Spleen (tissue), 11 donors: ENCODE measurements around the gene TMEM127. TPM values are rescaled to one million over a fixed set of nuclear protein-coding genes. Genes with fewer than 3 reads are reported as not detected.

ENCODE experiments used
- DNase-seq: peaks from one replicate; pipeline ENCODE4 v3.0.0-alpha.2; 2020
- H3K27ac ChIP-seq, 8 donors: fragments of 200-600 bp; sonication (generic) in 7 of 8; 1 replicate in 4 of 8; 2 replicates in 4 of 8; pipeline versions ENCODE4 v1.5.0 to v1.8.0; 2016 to 2021; ENCODE audit warnings: inconsistent platforms in 4 of 8, mild to moderate bottlenecking in 4 of 8, moderate library complexity in 1 of 8
- H3K27me3 ChIP-seq, 7 donors: fragments of 200-600 bp; sonication (generic) in 6 of 7; replicated peaks in 1 of 7; 1 replicate in 4 of 7; 2 replicates in 3 of 7; pipeline versions ENCODE4 v1.5.0 to v1.8.0; 2016 to 2021; ENCODE audit warnings: inconsistent platforms in 3 of 7, mild to moderate bottlenecking in 1 of 7
- H3K36me3 ChIP-seq, 6 donors: fragments of 200-600 bp; sonication (generic) in 5 of 6; 1 replicate in 4 of 6; 2 replicates in 2 of 6; pipeline versions ENCODE4 v1.5.0 to v1.8.0; 2016 to 2021; ENCODE audit warnings: inconsistent platforms in 2 of 6
- H3K4me1 ChIP-seq, 6 donors: fragments of 200-600 bp; sonication (generic) in 5 of 6; 1 replicate in 3 of 6; 2 replicates in 3 of 6; pipeline versions ENCODE4 v1.5.0 to v1.8.0; 2016 to 2021; ENCODE audit warnings: inconsistent platforms in 3 of 6
- H3K4me3 ChIP-seq, 8 donors: fragments of 200-600 bp; sonication (generic) in 7 of 8; 1 replicate in 4 of 8; 2 replicates in 4 of 8; pipeline versions ENCODE4 v1.5.0 to v1.8.0; 2016 to 2021; ENCODE audit warnings: inconsistent platforms in 4 of 8, mild to moderate bottlenecking in 4 of 8, moderate library complexity in 2 of 8
- H3K9me3 ChIP-seq, 8 donors: fragments of 200-600 bp; sonication (generic) in 7 of 8; 1 replicate in 4 of 8; 2 replicates in 4 of 8; pipeline versions ENCODE4 v1.5.0 to v1.8.0; 2016 to 2021; ENCODE audit warnings: inconsistent platforms in 4 of 8
- CTCF ChIP-seq, 11 experiments: fragments of 200-600 bp in 7 of 11; fragments of 450-650 bp in 4 of 11; sonication (generic) in 4 of 11; IDR thresholded peaks in 8 of 11; conservative IDR thresholded peaks in 3 of 11; 1 replicate in 7 of 11; 2 replicates in 4 of 11; pipeline versions ENCODE4 v1.4.0 to v1.8.0; 2016 to 2021; ENCODE audit warnings: antibody characterized with exemption in 11 of 11, inconsistent platforms in 4 of 11, mild to moderate bottlenecking in 1 of 11
- POLR2A ChIP-seq, 3 donors: fragments of 450-650 bp; IDR thresholded peaks; one replicate each; pipeline ENCODE4 v1.5.1; 2017; ENCODE audit warnings: antibody characterized with exemption in 3 of 3, mild to moderate bottlenecking in 1 of 3
- POLR2AphosphoS5 ChIP-seq, 3 donors: sonication (generic); formaldehyde crosslinking; IDR thresholded peaks; one replicate each; pipeline ENCODE4 v1.5.1; 2017; ENCODE audit warnings: antibody characterized with exemption in 3 of 3
- WGBS, 5 donors: extraction: QIAGEN DNeasy Blood & Tissue Kit in 3 of 5; methylation state at CpG; one replicate each; pipeline versions ENCODE4 v1.1.5 to v1.1.7; 2013 to 2018; 5-methylcytosine and 5-hydroxymethylcytosine counted together
- intact Hi-C: fragments of 100-400 bp; cut with DNase I; formaldehyde crosslinking; loops from one replicate; pipeline ENCODE4 v1.15.0; 2023; ENCODE audit warnings: low total_unique reads
- polyA plus RNA-seq, 3 donors: library from polyadenylated mRNA; stranded (reverse); fragments of 200-250 nt; gene quantifications; one replicate each; pipeline ENCODE4 v1.2.1, GENCODE V29; 2013
- total RNA-seq, 7 donors: library from RNA; depleted of rRNA in 3 of 7; stranded (reverse); fragments of >200 nt in 3 of 7; fragmentation: NEBNext Ultra II Directional in 4 of 7; extraction: Animal tissue kit (Norgen Biotek cat#: 25700) in 4 of 7; gene quantifications; one replicate each; pipeline versions ENCODE4 v1.1.0 to v1.2.1, GENCODE V29; 2016 to 2021
- donor health status: healthy with polysubstance abuse.
- donor health status: DM: no; HTN: no; CAD: no; lungs with moderate emphysema.
- donor health status: DM: no; HTN: no; CAD: no.
- donor health status: Bipolar disorder and iron deficiency.
- donor health status: healthy.
- donor health status: DM: no; HTN: no; CAD: no.
- donor health status: DM: yes; HTN: yes; CAD: no.

TMEM127 gene
- total and polyA plus RNA-seq, 10 donors: 7.5 to 83.3 (median 65.1) TPM

GRCh38 chr2:96240341-96241038 lies 25.3 kb downstream of the TMEM127 start:
- no peaks in the 10 kb centered on the region for H3K9me3 ChIP-seq
- H3K4me1 ChIP-seq: peaks cover 11 to 53% (median 37%) of the 10 kb centered on the region in 6 donors
- WGBS, 5 donors: 90 to 96% (median 95%) methylated on average over 7 to 9 of the region's 9 CpGs
- H3K36me3 ChIP-seq: peaks cover 0 to 19% (median 0%) of the 10 kb centered on the region in 6 donors
- no peak for TF ChIP-seq POLR2A (IDR thresholded peaks at IDR 0.05)
- no peak for TF ChIP-seq CTCF (IDR thresholded peaks at IDR 0.05 in 8 of 11, conservative IDR thresholded peaks at IDR 0.05 in 3 of 11)
- TF ChIP-seq POLR2AphosphoS5 (IDR thresholded peaks at IDR 0.05): no peak
- no peaks in the 10 kb centered on the region for H3K27me3 ChIP-seq
- peak overlapping the region in 7 of 8 donors; percentile 92 to 99 (median 96) for H3K27ac ChIP-seq
- intact Hi-C loops: no loop called here
- no peak for DNase-seq
- H3K4me3 ChIP-seq: peak overlapping the region in 1 of 8 donors; percentile 57

DNA sequence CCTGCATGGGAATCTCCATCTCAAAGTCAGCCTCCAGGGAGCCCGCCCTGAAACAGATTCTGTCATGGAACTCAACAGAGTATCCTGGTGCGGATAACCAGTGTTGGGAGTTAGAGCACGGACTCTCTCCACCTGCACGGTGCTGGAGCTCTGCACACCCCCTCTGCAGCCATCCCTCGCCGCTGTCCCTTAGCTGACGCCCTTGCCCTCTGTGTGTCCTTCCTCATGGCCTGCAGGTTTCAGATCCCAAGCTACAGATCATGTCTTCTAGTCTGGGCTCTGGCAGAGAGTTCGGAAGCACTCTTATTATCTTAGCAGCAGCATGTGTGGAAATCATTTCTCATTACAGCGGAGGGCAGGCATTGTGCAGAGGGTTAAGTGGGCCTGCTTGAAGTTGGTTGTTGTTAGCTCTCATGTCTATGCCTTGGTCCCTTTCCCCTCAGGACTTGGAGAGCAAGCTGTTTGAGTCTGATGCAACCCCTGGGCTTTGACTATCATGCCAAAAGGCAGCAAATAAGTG lies 26.0 kb downstream of the TMEM127 start:
- WGBS, 5 donors: 94 to 97% (median 95%) methylated on average over 9 of the region's 9 CpGs
- TF ChIP-seq POLR2A (IDR thresholded peaks at IDR 0.05): no peak
- no peak for TF ChIP-seq CTCF (IDR thresholded peaks at IDR 0.05 in 8 of 11, conservative IDR thresholded peaks at IDR 0.05 in 3 of 11)
- no peak for TF ChIP-seq POLR2AphosphoS5 (IDR thresholded peaks at IDR 0.05)
- Histone ChIP-seq H3K27ac (no peak overlapping the region), H3K36me3 (peaks cover 0 to 19% (median 0%) of the 10 kb centered on the region in 6 donors), H3K4me1 (peaks cover 8 to 47% (median 31%) of the 10 kb centered on the region in 6 donors), H3K27me3 (no peaks in the 10 kb centered on the region), H3K4me3 (no peak overlapping the region), H3K9me3 (no peaks in the 10 kb centered on the region)
- intact Hi-C loops: no loop called here
- no peak for DNase-seq

GRCh38 chr2:96239091-96239490 lies 26.7 kb downstream of the TMEM127 start:
- peaks cover 8 to 47% (median 34%) of the 10 kb centered on the region in 6 donors for H3K4me1 ChIP-seq
- 88 to 93% (median 90%) methylated on average over 3 of the region's 3 CpGs for WGBS, 5 donors
- H3K36me3 ChIP-seq: peaks cover 0 to 19% (median 0%) of the 10 kb centered on the region in 6 donors
- intact Hi-C loops: no loop called here
- TF ChIP-seq POLR2AphosphoS5 (IDR thresholded peaks at IDR 0.05) (no peak), CTCF (IDR thresholded peaks at IDR 0.05 in 8 of 11, conservative IDR thresholded peaks at IDR 0.05 in 3 of 11) (no peak), POLR2A (IDR thresholded peaks at IDR 0.05) (no peak)
- no peak overlapping the region for H3K27ac ChIP-seq
- DNase-seq: no peak
- no peak overlapping the region for H3K4me3 ChIP-seq
- H3K9me3 ChIP-seq: no peaks in the 10 kb centered on the region
- H3K27me3 ChIP-seq: no peaks in the 10 kb centered on the region

DNA sequence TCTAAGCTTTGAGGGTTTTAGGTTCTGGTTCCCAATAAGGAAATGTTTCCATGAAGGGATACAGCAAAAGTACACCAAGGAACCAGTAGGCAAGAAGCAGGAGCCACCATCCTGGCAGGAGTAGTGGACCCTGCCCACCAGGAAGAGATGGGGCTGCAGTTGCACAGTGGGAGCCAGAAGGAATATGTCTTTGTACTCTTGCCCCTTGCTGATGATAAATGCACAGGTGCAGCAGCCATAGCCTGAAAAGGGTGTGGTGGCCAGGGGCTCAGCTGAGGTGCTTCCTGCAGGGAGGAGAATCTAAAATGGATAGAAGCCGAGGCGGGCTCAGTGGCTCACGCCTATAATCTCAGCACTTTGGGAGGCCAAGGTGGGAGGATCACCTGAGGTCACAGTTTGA lies 27.5 kb downstream of the TMEM127 start:
- no peak for DNase-seq
- intact Hi-C loops: no loop called here
- 94 to 98% (median 96%) methylated on average over 3 of the region's 3 CpGs for WGBS, 5 donors
- H3K36me3 ChIP-seq: peaks cover 0 to 19% (median 0%) of the 10 kb centered on the region in 6 donors
- H3K4me3 ChIP-seq: no peak overlapping the region
- H3K9me3 ChIP-seq: no peaks in the 10 kb centered on the region
- TF ChIP-seq POLR2AphosphoS5 (IDR thresholded peaks at IDR 0.05): no peak
- no peaks in the 10 kb centered on the region for H3K27me3 ChIP-seq
- no peak overlapping the region for H3K27ac ChIP-seq
- H3K4me1 ChIP-seq: peaks cover 15 to 47% (median 40%) of the 10 kb centered on the region in 6 donors
